Stimulated activated memory B cell treated with anti-CD40 and anti-IgM and Interleukin-4, amounts not matched to agents 10 μg/mL and 1 μg/mL and 100 μg/mL, for 72 hours (primary cell): ENCODE measurements around the gene RHOG.
"Not testable (repeated sequence)": the region's sequence is repeated elsewhere in the genome, so short reads cannot be mapped to it uniquely, and the experiment has no call there.

Source experiments
- ATAC-seq: fragments of 150-1000 bp; cut with Tn5 transposase; 2 replicates; pipeline ENCODE4 v1.10.0; 2021
- H3K27ac Mint-ChIP-seq: one replicate; pipeline ENCODE4 v1.8.0; 2022; ENCODE audit warnings: mild to moderate bottlenecking, mixed read lengths
- H3K27me3 Mint-ChIP-seq: one replicate; pipeline ENCODE4 v1.8.0; 2022; ENCODE audit warnings: mixed read lengths
- H3K36me3 Mint-ChIP-seq: one replicate; pipeline ENCODE4 v1.8.0; 2022; ENCODE audit warnings: mixed read lengths
- H3K4me1 Mint-ChIP-seq: one replicate; pipeline ENCODE4 v1.8.0; 2022; ENCODE audit warnings: mixed read lengths
- H3K4me3 Mint-ChIP-seq: one replicate; pipeline ENCODE4 v1.8.0; 2022; ENCODE audit warnings: mild to moderate bottlenecking, moderate library complexity, mixed read lengths
- H3K9me3 Mint-ChIP-seq: one replicate; pipeline ENCODE4 v1.8.0; 2022; ENCODE audit warnings: mixed read lengths

RHOG gene

GRCh38 chr11:3795131-3796001 is 45.4 kb downstream of the RHOG start:
- Mint-ChIP-seq H3K4me1 (peaks cover 35% of the 10 kb centered on the region), H3K4me3 (peak overlapping the region; percentile 88), H3K9me3 (no peaks in the 10 kb centered on the region), H3K36me3 (peaks cover 16% of the 10 kb centered on the region), H3K27ac (peak overlapping the region; percentile 89), H3K27me3 (no peaks in the 10 kb centered on the region)
- no peak for ATAC-seq

GRCh38 chr11:3794387-3794786 is 46.4 kb downstream of the RHOG start:
- not testable (repeated sequence) for H3K27me3 Mint-ChIP-seq, H3K9me3 Mint-ChIP-seq, H3K27ac Mint-ChIP-seq, ATAC-seq, H3K4me3 Mint-ChIP-seq
- peaks cover 16% of the 10 kb centered on the region for H3K36me3 Mint-ChIP-seq
- H3K4me1 Mint-ChIP-seq: peaks cover 43% of the 10 kb centered on the region

DNA sequence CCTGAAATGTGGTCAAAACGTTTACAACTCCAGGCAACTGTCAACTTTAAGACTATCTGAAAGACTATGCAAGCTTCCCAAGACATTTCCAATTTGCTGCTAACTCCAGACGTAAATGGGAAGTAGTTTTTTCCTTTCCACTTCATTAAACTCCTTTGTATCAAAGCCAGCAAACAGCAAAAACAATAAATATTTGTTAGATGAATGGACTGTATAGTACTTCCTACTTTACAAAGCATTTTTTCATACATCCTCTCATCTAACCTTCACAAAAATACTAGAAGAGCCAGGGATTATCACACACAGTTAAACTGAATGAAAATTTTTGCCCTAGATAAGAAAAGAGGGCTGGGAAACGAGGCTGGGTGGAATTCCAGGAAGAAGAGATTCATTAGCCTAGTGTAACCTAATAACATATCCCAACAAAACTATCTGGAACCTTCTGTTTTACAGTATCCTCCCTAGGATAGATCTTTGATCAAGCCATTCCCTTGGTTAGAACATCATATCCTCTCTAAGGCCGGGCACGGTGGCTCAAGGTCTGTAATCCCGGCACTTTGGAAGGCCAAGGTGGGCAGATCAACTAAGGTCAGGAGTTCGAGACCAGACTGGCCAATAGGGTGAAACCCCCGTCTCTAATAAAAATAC is 53.9 kb downstream of the RHOG start:
- ATAC-seq: no peak
- peak overlapping the region; percentile 83 for H3K27ac Mint-ChIP-seq
- no peak overlapping the region for H3K4me3 Mint-ChIP-seq
- H3K36me3 Mint-ChIP-seq: peaks cover 24% of the 10 kb centered on the region
- peaks cover 65% of the 10 kb centered on the region for H3K4me1 Mint-ChIP-seq
- H3K9me3 Mint-ChIP-seq: no peaks in the 10 kb centered on the region
- no peaks in the 10 kb centered on the region for H3K27me3 Mint-ChIP-seq

DNA sequence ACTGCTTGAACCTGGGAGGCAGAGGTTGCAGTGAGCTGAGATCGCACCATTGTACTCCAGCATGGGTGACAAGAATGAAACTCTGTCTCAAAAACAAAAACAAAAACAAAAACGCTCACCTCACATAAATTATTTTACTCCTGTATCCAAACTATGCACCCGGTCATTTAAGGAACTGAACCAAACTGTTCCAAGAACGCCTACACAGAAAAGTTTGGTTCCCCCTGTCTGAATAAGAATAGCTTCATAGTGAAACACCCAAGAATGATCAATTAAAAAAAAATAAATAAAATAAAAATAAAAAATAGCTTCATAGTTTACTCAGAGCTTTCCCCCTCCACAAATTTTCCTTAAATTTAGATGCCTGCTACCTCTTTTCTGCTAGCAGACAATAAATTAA is 57.1 kb downstream of the RHOG start:
- H3K27me3 Mint-ChIP-seq: no peaks in the 10 kb centered on the region
- ATAC-seq: no peak
- peaks cover 23% of the 10 kb centered on the region for H3K36me3 Mint-ChIP-seq
- H3K9me3 Mint-ChIP-seq: no peaks in the 10 kb centered on the region
- H3K4me1 Mint-ChIP-seq: peaks cover 48% of the 10 kb centered on the region
- peak overlapping the region; percentile 83 for H3K27ac Mint-ChIP-seq
- H3K4me3 Mint-ChIP-seq: no peak overlapping the region

DNA sequence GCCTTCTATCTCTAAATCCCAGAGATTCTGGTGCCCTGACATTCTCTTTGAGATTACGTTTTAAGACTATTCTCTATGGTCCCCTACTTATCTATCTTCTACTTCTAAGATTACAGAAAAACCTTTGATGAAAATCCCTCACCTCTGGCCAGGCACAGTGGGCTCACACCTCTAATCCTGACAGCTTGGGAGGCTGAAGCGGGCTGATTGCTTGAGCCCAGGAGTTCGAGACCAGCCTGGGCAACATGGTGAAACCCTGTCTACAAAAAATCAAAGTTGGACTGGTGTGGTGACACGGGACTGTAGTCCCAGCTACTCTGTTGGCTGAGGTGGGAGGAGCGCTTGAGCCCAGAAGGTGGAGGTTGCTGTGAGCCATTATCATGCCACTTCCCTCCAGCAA is 57.8 kb downstream of the RHOG start:
- peaks cover 45% of the 10 kb centered on the region for H3K4me1 Mint-ChIP-seq
- H3K27me3 Mint-ChIP-seq: no peaks in the 10 kb centered on the region
- H3K27ac Mint-ChIP-seq: peak overlapping the region; percentile 83
- ATAC-seq: no peak
- no peaks in the 10 kb centered on the region for H3K9me3 Mint-ChIP-seq
- no peak overlapping the region for H3K4me3 Mint-ChIP-seq
- peaks cover 26% of the 10 kb centered on the region for H3K36me3 Mint-ChIP-seq

DNA sequence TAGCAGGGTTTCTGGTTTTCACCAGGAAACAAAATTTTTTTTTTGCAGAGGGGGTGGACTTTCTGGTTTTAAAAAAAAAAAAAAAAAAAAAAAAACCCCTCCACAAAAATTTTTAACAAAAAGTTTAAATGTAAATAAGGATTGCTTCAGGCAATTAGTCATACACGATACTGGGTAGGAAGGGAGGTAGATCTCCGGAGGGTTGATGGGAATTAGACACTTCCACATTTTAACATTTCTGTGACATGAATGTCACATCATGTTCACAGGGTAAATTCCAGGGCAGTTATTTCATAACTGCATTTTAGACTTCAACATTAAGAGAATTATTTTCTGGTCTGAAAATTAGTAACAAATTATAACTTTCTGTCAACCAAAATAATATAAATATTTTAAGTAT is 59.3 kb downstream of the RHOG start:
- ATAC-seq: no peak
- Mint-ChIP-seq H3K4me3 (no peak overlapping the region), H3K9me3 (no peaks in the 10 kb centered on the region), H3K27ac (peak overlapping the region; percentile 35), H3K36me3 (peaks cover 29% of the 10 kb centered on the region), H3K27me3 (no peaks in the 10 kb centered on the region), H3K4me1 (peaks cover 29% of the 10 kb centered on the region)
